Osteocyte (in vitro differentiated cells): ENCODE data around the gene CEP95. TPM values are rescaled to one million over a fixed set of nuclear protein-coding genes. Genes with fewer than 3 reads are reported as not detected.
"Not testable (repeated sequence)": the region's sequence is repeated elsewhere in the genome, so short reads cannot be mapped to it uniquely, and the experiment has no call there.

ENCODE experiments used
- DNase-seq: peaks from one replicate; pipeline ENCODE4 v3.0.0; 2021; ENCODE audit warnings: mixed read lengths; ENCODE audit not compliant: unreplicated experiment; ENCODE audit errors: extremely low spot score
- H3K27ac Mint-ChIP-seq: one replicate; pipeline ENCODE4 v1.8.0; 2021; ENCODE audit warnings: mild to moderate bottlenecking, mixed read lengths; ENCODE audit not compliant: unreplicated experiment
- H3K27me3 Mint-ChIP-seq: one replicate; pipeline ENCODE4 v1.8.0; 2021; ENCODE audit warnings: mixed read lengths; ENCODE audit not compliant: unreplicated experiment
- H3K36me3 Mint-ChIP-seq: one replicate; pipeline ENCODE4 v1.8.0; 2021; ENCODE audit warnings: mixed read lengths; ENCODE audit not compliant: unreplicated experiment
- H3K4me1 Mint-ChIP-seq: one replicate; pipeline ENCODE4 v1.8.0; 2021; ENCODE audit warnings: mixed read lengths; ENCODE audit not compliant: unreplicated experiment
- H3K4me3 Mint-ChIP-seq: one replicate; pipeline ENCODE4 v1.8.0; 2021; ENCODE audit warnings: mild to moderate bottlenecking, moderate library complexity, mixed read lengths; ENCODE audit not compliant: unreplicated experiment
- H3K9me3 Mint-ChIP-seq: one replicate; pipeline ENCODE4 v1.8.0; 2021; ENCODE audit warnings: mixed read lengths; ENCODE audit not compliant: unreplicated experiment
- total RNA-seq: library from RNA; stranded (reverse); gene quantifications from 2 replicates; pipeline ENCODE4 v1.2.1, GENCODE V29; 2021
- TF ChIP-seq, protein P1 (sequence below): fragments of 200-600 bp; sonication (generic); IDR thresholded peaks from 2 replicates; pipeline ENCODE4 v1.5.0; 2021; ENCODE audit warnings: antibody characterized with exemption, mild to moderate bottlenecking, moderate library complexity

The CEP95 gene
- total RNA-seq, 1 donor from 2014 or later, result 47.8 TPM

GRCh38 chr17:64488301-64488700, 18.5 kb upstream of the CEP95 start:
- no peaks in the 10 kb centered on the region for H3K4me1 Mint-ChIP-seq
- TF ChIP-seq, protein P1, sequence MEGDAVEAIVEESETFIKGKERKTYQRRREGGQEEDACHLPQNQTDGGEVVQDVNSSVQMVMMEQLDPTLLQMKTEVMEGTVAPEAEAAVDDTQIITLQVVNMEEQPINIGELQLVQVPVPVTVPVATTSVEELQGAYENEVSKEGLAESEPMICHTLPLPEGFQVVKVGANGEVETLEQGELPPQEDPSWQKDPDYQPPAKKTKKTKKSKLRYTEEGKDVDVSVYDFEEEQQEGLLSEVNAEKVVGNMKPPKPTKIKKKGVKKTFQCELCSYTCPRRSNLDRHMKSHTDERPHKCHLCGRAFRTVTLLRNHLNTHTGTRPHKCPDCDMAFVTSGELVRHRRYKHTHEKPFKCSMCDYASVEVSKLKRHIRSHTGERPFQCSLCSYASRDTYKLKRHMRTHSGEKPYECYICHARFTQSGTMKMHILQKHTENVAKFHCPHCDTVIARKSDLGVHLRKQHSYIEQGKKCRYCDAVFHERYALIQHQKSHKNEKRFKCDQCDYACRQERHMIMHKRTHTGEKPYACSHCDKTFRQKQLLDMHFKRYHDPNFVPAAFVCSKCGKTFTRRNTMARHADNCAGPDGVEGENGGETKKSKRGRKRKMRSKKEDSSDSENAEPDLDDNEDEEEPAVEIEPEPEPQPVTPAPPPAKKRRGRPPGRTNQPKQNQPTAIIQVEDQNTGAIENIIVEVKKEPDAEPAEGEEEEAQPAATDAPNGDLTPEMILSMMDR, result no peak
- peaks cover 49% of the 10 kb centered on the region for H3K36me3 Mint-ChIP-seq
- H3K27me3 Mint-ChIP-seq, result no peaks in the 10 kb centered on the region
- no peak overlapping the region for H3K4me3 Mint-ChIP-seq
- no peaks in the 10 kb centered on the region for H3K9me3 Mint-ChIP-seq
- DNase-seq, result no peak
- no peak overlapping the region for H3K27ac Mint-ChIP-seq

DNA sequence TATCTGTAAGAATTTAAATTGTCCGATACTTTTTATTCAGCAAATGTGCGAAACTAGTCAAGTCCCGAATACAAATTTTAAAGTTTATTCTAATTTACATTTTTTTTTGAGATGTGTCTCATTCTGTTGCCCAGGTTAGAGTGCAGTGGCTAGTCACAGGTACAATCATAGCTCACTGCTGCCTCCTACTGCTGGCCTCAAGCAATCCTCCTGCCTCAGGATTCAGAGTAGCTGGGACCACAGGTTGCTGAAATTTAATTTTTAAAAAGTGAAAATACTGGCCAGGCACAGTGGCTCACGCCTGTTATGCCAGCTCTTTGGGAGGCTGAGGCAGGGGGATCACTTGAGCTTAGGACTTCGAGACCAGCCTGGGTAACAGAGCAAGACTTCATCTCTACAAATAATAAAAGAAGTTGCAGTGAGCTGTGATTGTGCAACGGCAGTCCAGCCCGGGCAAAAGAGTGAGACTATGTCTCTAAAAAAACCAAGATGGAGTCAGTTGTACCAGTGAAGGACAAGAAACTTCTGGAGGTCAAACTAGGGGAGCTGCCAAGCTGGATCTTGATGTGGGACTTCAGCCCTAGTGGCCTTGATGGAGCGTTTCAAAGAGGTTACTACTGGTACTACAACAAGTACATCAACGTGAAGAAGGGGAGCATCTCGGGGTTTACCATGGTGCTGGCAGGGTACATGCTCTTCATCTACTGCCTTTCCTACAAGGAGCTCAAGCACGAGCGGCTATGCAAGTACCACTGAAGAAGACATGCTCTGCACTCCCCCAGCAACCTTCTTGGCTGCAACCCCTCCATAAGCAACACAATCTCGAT, 15.5 kb upstream of the CEP95 start:
- Mint-ChIP-seq H3K27me3 (no peaks in the 10 kb centered on the region), H3K4me3 (no peak overlapping the region), H3K4me1 (peaks cover 21% of the 10 kb centered on the region), H3K36me3 (peaks cover 29% of the 10 kb centered on the region), H3K27ac (no peak overlapping the region), H3K9me3 (no peaks in the 10 kb centered on the region)
- DNase-seq, result no peak
- TF ChIP-seq, protein P1, result peak; percentile 66

DNA sequence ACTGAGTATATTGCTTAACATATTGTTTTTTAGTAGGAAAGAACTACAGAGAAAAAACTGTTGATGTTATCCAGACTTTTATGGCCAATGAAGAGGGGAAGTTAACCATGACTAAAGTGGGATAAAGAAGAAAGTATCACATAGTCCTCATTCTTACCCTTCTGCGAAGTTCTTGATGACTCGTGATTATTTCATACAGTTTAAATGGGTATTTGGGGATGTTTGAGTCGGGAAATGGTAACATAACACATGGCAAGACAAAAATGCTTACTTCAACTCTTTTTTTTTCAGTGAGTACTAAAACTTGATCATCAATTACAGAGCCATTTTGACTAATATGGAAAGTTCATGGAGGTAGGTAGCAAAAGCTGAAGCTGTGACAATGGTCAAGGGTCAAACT, 14.8 kb upstream of the CEP95 start:
- H3K36me3 Mint-ChIP-seq, result peaks cover 26% of the 10 kb centered on the region
- H3K9me3 Mint-ChIP-seq, result no peaks in the 10 kb centered on the region
- no peaks in the 10 kb centered on the region for H3K27me3 Mint-ChIP-seq
- TF ChIP-seq, protein P1, result no peak
- H3K4me3 Mint-ChIP-seq, result no peak overlapping the region
- DNase-seq, result no peak
- H3K4me1 Mint-ChIP-seq, result peaks cover 25% of the 10 kb centered on the region
- no peak overlapping the region for H3K27ac Mint-ChIP-seq

DNA sequence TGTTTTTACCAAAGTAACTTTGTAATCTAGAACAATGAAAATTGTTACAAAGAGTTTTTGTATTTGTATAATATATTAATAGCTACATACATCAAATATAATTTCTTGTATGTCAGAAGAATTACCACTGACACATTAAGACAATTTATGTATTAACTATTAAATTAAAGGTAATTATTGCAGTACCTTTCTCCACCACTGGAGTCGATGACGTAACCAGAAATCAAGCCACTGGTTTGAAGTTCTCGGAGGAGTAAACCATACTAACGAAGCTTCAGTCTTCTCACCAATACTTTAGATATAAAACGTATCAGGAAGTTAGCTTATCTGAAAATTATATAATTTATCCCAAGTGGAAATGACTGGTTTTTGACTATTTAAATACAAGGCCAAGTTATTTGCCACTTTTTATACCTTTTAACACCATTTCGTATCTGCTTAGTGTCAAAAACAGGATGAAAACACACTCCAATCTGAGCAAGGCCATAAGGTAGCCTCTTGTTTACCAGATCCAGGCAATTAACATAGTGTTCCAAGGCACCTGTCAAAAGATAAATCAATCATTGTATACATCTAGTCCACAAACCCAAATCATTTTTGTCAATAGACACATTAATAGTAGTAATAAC, 14.2 kb upstream of the CEP95 start:
- DNase-seq, result no peak
- Mint-ChIP-seq H3K4me3 (no peak overlapping the region), H3K27me3 (no peaks in the 10 kb centered on the region), H3K36me3 (peaks cover 24% of the 10 kb centered on the region), H3K9me3 (no peaks in the 10 kb centered on the region), H3K4me1 (peaks cover 31% of the 10 kb centered on the region), H3K27ac (no peak overlapping the region)
- TF ChIP-seq, protein P1, result peak; percentile 47

DNA sequence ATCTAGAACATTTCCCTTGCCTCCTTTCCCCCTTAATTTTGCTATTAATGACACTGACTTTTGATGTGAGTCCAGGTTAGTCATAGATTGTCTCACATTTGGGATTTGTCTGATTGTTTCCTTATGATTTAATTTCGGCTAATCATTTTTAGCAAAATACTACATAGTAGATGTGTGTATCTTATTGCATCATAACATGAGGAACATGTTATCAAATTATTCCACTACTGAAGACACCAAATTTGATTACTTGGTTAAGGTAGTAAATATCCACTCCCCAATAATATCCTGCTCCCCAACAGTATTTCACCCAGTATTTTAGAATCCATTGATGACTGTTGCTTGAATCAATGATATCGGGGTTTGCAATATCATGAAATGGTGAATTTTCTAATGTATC, 12.7 kb upstream of the CEP95 start:
- Mint-ChIP-seq H3K4me1 (peaks cover 42% of the 10 kb centered on the region), H3K4me3 (no peak overlapping the region), H3K36me3 (peaks cover 24% of the 10 kb centered on the region), H3K27me3 (no peaks in the 10 kb centered on the region), H3K27ac (no peak overlapping the region), H3K9me3 (no peaks in the 10 kb centered on the region)
- DNase-seq, result no peak
- TF ChIP-seq, protein P1, result no peak

DNA sequence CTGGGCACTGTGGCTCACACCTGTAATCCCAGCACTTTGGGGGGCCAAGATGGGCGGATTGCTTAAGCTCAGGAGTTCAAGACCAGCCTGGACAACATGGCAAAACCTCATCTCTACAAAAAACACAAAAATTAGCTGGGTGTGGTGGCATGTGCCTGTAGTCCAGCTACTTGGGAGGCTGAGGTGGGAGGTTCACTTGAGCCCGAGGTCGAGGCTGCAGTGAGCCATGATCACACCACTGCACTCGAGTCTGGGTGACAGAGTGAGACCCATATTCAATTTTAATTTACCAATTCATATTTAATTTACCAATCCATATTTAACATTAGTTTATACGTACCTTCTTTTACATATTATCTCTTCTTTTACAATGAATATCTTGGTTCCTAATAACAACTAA, 11.5 kb upstream of the CEP95 start:
- H3K9me3 Mint-ChIP-seq, result not testable (repeated sequence)
- H3K4me1 Mint-ChIP-seq, result peaks cover 48% of the 10 kb centered on the region
- peak overlapping the region; percentile 10 for H3K4me3 Mint-ChIP-seq

More for the DNA sequence above, 11.5 kb upstream of the CEP95 start:
- not testable (repeated sequence) for H3K27ac Mint-ChIP-seq, DNase-seq, H3K27me3 Mint-ChIP-seq
- H3K36me3 Mint-ChIP-seq, result peaks cover 33% of the 10 kb centered on the region
